CD14-positive monocyte (primary cell): ENCODE measurements around the gene YDJC. TPM values are rescaled to one million over a fixed set of nuclear protein-coding genes. Genes with fewer than 3 reads are reported as not detected.

Experiments
- DNase-seq, 3 donors: peaks; one replicate each; pipeline ENCODE4 v3.0.0-alpha.2; 2011 to 2022
- H2AFZ ChIP-seq: 2 replicates; pipeline ENCODE4 v1.6.0; 2012; ENCODE audit warnings: mild to moderate bottlenecking, low read depth, low read length, inconsistent platforms; ENCODE audit not compliant: insufficient read depth, poor library complexity, severe bottlenecking
- H3K27ac ChIP-seq, 2 donors: 1 replicate in 1 of 2; 2 replicates in 1 of 2; pipeline ENCODE4 v1.5.1; 2012 to 2013; ENCODE audit warnings: low read length in 2 of 2, control low read depth in 1 of 2, inconsistent platforms in 1 of 2, low read depth in 1 of 2, mild to moderate bottlenecking in 1 of 2
- H3K27me3 ChIP-seq, 2 donors: one replicate each; pipeline versions ENCODE4 v1.6.0 to v1.6.1; 2011 to 2013; ENCODE audit warnings: low read length in 2 of 2; ENCODE audit not compliant: control insufficient read depth in 2 of 2, insufficient read depth in 2 of 2
- H3K36me3 ChIP-seq, 2 donors: replicated peaks in 1 of 2; 1 replicate in 1 of 2; 2 replicates in 1 of 2; pipeline versions ENCODE4 v1.5.1 to v1.6.1; 2012 to 2013; ENCODE audit warnings: low read length in 2 of 2, control low read depth in 1 of 2, inconsistent platforms in 1 of 2, mild to moderate bottlenecking in 1 of 2; ENCODE audit not compliant: insufficient read depth in 2 of 2, control insufficient read depth in 1 of 2
- H3K4me1 ChIP-seq, 2 donors: 1 replicate in 1 of 2; 2 replicates in 1 of 2; pipeline versions ENCODE4 v1.5.1 to v1.6.1; 2012 to 2013; ENCODE audit warnings: low read length in 2 of 2, control low read depth in 1 of 2, inconsistent platforms in 1 of 2, mild to moderate bottlenecking in 1 of 2, moderate library complexity in 1 of 2; ENCODE audit not compliant: insufficient read depth in 2 of 2, control insufficient read depth in 1 of 2
- H3K4me2 ChIP-seq: replicated peaks from 2 replicates; pipeline ENCODE3; 2012; ENCODE audit warnings: low read length, moderate library complexity, mild to moderate bottlenecking; ENCODE audit not compliant: poor library complexity, severe bottlenecking; ENCODE audit errors: extremely low read depth
- H3K4me3 ChIP-seq, 3 experiments: fragments of 200-600 bp in 1 of 3; sonication (generic) in 1 of 3; replicated peaks in 1 of 3; 1 replicate in 2 of 3; 2 replicates in 1 of 3; pipeline ENCODE4 v1.5.1; 2011 to 2013; ENCODE audit warnings: low read length in 3 of 3, mild to moderate bottlenecking in 3 of 3, control low read depth in 2 of 3, low read depth in 2 of 3, inconsistent platforms in 1 of 3, moderate library complexity in 1 of 3
- H3K79me2 ChIP-seq: 2 replicates; pipeline ENCODE4 v1.6.0; 2012; ENCODE audit warnings: mild to moderate bottlenecking, control low read depth, inconsistent platforms, low read length, moderate library complexity; ENCODE audit not compliant: insufficient read depth
- H3K9ac ChIP-seq: 2 replicates; pipeline ENCODE4 v1.6.0; 2017; ENCODE audit warnings: low read length, mild to moderate bottlenecking; ENCODE audit not compliant: insufficient read depth, poor library complexity, severe bottlenecking
- H3K9me3 ChIP-seq, 2 donors: replicated peaks in 1 of 2; 1 replicate in 1 of 2; 2 replicates in 1 of 2; pipeline versions ENCODE4 v1.5.1 to v1.6.1; 2012 to 2013; ENCODE audit warnings: low read length in 2 of 2, control low read depth in 1 of 2; ENCODE audit not compliant: control insufficient read depth in 1 of 2, insufficient read depth in 1 of 2
- H4K20me1 ChIP-seq: 2 replicates; pipeline ENCODE4 v1.6.0; 2012; ENCODE audit warnings: mild to moderate bottlenecking, low read length, control low read depth, moderate library complexity; ENCODE audit not compliant: insufficient read depth
- H3K27ac Mint-ChIP-seq, 7 donors: one replicate each; pipeline ENCODE4 v1.8.0; 2020; ENCODE audit warnings: mild to moderate bottlenecking in 7 of 7, mixed read lengths in 7 of 7, moderate library complexity in 6 of 7, inconsistent platforms in 2 of 7
- H3K27me3 Mint-ChIP-seq, 3 donors: one replicate each; pipeline ENCODE4 v1.8.0; 2021 to 2022; ENCODE audit warnings: low read depth in 3 of 3, mild to moderate bottlenecking in 3 of 3, mixed read lengths in 3 of 3, moderate library complexity in 3 of 3, inconsistent platforms in 1 of 3
- H3K36me3 Mint-ChIP-seq, 2 donors: one replicate each; pipeline ENCODE4 v1.8.0; 2020; ENCODE audit warnings: mixed read lengths in 2 of 2, inconsistent platforms in 1 of 2, mild to moderate bottlenecking in 1 of 2
- H3K4me1 Mint-ChIP-seq: one replicate; pipeline ENCODE4 v1.8.0; 2020; ENCODE audit warnings: mild to moderate bottlenecking, mixed read lengths
- H3K4me3 Mint-ChIP-seq, 2 donors: one replicate each; pipeline ENCODE4 v1.8.0; 2020; ENCODE audit warnings: mild to moderate bottlenecking in 2 of 2, mixed read lengths in 2 of 2, moderate library complexity in 1 of 2
- H3K9me3 Mint-ChIP-seq, 7 donors: one replicate each; pipeline ENCODE4 v1.8.0; 2020 to 2022; ENCODE audit warnings: mixed read lengths in 7 of 7, mild to moderate bottlenecking in 6 of 7, moderate library complexity in 6 of 7, inconsistent platforms in 2 of 7
- CTCF ChIP-seq: fragments of 200-600 bp; IDR thresholded peaks from one replicate; pipeline ENCODE4 v1.8.0; 2022; ENCODE audit warnings: antibody characterized with exemption, mild to moderate bottlenecking
- WGBS: methylation state at CpG from one replicate; pipeline ENCODE4 v1.1.5; 2013; ENCODE audit warnings: missing lambda C conversion rate; ENCODE audit not compliant: insufficient coverage; 5-methylcytosine and 5-hydroxymethylcytosine counted together
- intact Hi-C, 2 donors: fragments of 100-400 bp; cut with micrococcal nuclease; formaldehyde crosslinking; loops; one replicate each; pipeline versions ENCODE4 v1.15.0 to v1.15.1; 2023
- polyA plus RNA-seq, 3 donors: library from polyadenylated mRNA; depleted of rRNA in 1 of 3; unstranded in 2 of 3; stranded (reverse) in 1 of 3; fragments of 300-500 nt in 2 of 3; fragments of >200 nt in 1 of 3; fragmentation: Illumina TruSeq in 2 of 3; gene quantifications; 1 replicate in 2 of 3; 2 replicates in 1 of 3; pipeline ENCODE4 v1.2.3, GENCODE V29; 2012 to 2021

YDJC gene
- polyA plus RNA-seq, 3 donors = 26.5 to 32.9 (median 26.7) TPM

GRCh38 chr22:21628386-21629254, 1.2 kb downstream of the YDJC start:
- peaks cover 59% of the 10 kb centered on the region for H4K20me1 ChIP-seq
- H3K27ac ChIP-seq = peak overlapping the region; percentile 69 to 97
- H3K4me3 Mint-ChIP-seq = peak overlapping the region; percentile 86
- H3K9ac ChIP-seq = peak overlapping the region; percentile 99
- peak overlapping the region; percentile 91 for H3K4me2 ChIP-seq
- peaks cover 8 to 30% of the 10 kb centered on the region in 2 donors for H3K36me3 Mint-ChIP-seq
- intact Hi-C loops = no loop called here
- H2AFZ ChIP-seq = peak overlapping the region; percentile 79
- H3K27me3 Mint-ChIP-seq = peaks cover 0 to 1% (median 0%) of the 10 kb centered on the region in 3 donors
- H3K4me1 ChIP-seq = peaks cover 25 to 52% of the 10 kb centered on the region in 2 donors
- peaks cover 38% of the 10 kb centered on the region for H3K4me1 Mint-ChIP-seq
- WGBS = 77% methylated on average over 74 of the region's 74 CpGs
- peaks cover 0 to 6% of the 10 kb centered on the region in 2 donors for H3K9me3 ChIP-seq
- no peaks in the 10 kb centered on the region for H3K27me3 ChIP-seq
- no peak for TF ChIP-seq CTCF
- peaks cover 10 to 23% of the 10 kb centered on the region in 2 donors for H3K36me3 ChIP-seq
- H3K79me2 ChIP-seq = peaks cover 63% of the 10 kb centered on the region
- no peak for DNase-seq
- H3K27ac Mint-ChIP-seq = peak overlapping the region; percentile 63 to 95 (median 86)
- peaks cover 0 to 8% (median 3%) of the 10 kb centered on the region in 7 donors for H3K9me3 Mint-ChIP-seq
- peak overlapping the region; percentile 80 to 96 (median 96) for H3K4me3 ChIP-seq

- Histone ChIP-seq H3K79me2 (peaks cover 78% of the 10 kb centered on the region), H3K9ac (no peak overlapping the region), H3K4me3 (no peak overlapping the region), H3K36me3 (peaks cover 17 to 37% of the 10 kb centered on the region in 2 donors), H3K27me3 (no peaks in the 10 kb centered on the region), H3K4me1 (peaks cover 34 to 57% of the 10 kb centered on the region in 2 donors), H2AFZ (no peak overlapping the region), H3K4me2 (no peak overlapping the region), H4K20me1 (peaks cover 76% of the 10 kb centered on the region), H3K9me3 (no peaks in the 10 kb centered on the region), H3K27ac (peak overlapping the region in 1 of 2 donors; percentile 22)
- intact Hi-C loops = no loop called here
- no peak for TF ChIP-seq CTCF
- H3K9me3 Mint-ChIP-seq = no peaks in the 10 kb centered on the region
- no peak overlapping the region for H3K4me3 Mint-ChIP-seq
- peak overlapping the region in 3 of 7 donors; percentile 55 to 67 (median 63) for H3K27ac Mint-ChIP-seq
- peaks cover 49% of the 10 kb centered on the region for H3K4me1 Mint-ChIP-seq
- no peaks in the 10 kb centered on the region for H3K27me3 Mint-ChIP-seq
- WGBS = 98% methylated on average over 5 of the region's 11 CpGs
- H3K36me3 Mint-ChIP-seq = peaks cover 18 to 43% of the 10 kb centered on the region in 2 donors
- DNase-seq = no peak
Measured at GRCh38 chr22:21626735-21627469, 2.9 kb downstream of the YDJC start.
